ENCODE measurements around the gene ANKDD1A.

DNA sequence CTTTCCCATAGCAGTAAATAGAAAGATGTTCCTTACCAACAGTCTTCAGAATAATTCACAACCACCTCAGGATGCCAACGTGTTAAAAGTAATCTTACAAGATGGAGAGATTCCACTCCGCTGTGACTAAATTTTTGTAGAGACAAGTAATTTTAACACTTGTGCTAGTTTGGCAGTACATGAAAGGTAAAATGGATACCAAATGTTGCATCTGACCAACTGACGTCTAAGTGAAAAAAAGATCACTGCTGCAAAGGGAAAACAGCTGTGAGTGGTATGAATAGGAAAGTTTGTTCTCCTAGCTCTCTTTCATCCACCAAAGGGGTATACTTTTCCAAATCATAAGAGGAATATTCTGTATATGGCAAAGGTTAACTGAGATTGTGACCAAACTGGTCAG lies 75.4 kb downstream of the ANKDD1A start:
- TF ChIP-seq, protein P1, sequence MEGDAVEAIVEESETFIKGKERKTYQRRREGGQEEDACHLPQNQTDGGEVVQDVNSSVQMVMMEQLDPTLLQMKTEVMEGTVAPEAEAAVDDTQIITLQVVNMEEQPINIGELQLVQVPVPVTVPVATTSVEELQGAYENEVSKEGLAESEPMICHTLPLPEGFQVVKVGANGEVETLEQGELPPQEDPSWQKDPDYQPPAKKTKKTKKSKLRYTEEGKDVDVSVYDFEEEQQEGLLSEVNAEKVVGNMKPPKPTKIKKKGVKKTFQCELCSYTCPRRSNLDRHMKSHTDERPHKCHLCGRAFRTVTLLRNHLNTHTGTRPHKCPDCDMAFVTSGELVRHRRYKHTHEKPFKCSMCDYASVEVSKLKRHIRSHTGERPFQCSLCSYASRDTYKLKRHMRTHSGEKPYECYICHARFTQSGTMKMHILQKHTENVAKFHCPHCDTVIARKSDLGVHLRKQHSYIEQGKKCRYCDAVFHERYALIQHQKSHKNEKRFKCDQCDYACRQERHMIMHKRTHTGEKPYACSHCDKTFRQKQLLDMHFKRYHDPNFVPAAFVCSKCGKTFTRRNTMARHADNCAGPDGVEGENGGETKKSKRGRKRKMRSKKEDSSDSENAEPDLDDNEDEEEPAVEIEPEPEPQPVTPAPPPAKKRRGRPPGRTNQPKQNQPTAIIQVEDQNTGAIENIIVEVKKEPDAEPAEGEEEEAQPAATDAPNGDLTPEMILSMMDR (IDR thresholded peaks at IDR 0.05), result no peak
- no peak for TF ChIP-seq POLR2A (IDR thresholded peaks at IDR 0.05)

All from vagina (tissue), 2 donors.